DND-41 (cell line): ENCODE data around the gene RMND5A.

ENCODE experiments used
- EZH2 ChIP-seq: IDR thresholded peaks from 3 replicates; pipeline ENCODE4 v1.6.1; 2012; ENCODE audit warnings: borderline replicate concordance, low read depth, mild to moderate bottlenecking, moderate library complexity, low read length, inconsistent platforms; ENCODE audit not compliant: severe bottlenecking
- TF ChIP-seq, protein P1 (sequence below): IDR thresholded peaks from 2 replicates; pipeline ENCODE4 v1.5.1; 2012; ENCODE audit warnings: borderline replicate concordance, low read length, moderate library complexity, mild to moderate bottlenecking; ENCODE audit not compliant: poor library complexity, severe bottlenecking; ENCODE audit errors: extremely low read depth

DNA sequence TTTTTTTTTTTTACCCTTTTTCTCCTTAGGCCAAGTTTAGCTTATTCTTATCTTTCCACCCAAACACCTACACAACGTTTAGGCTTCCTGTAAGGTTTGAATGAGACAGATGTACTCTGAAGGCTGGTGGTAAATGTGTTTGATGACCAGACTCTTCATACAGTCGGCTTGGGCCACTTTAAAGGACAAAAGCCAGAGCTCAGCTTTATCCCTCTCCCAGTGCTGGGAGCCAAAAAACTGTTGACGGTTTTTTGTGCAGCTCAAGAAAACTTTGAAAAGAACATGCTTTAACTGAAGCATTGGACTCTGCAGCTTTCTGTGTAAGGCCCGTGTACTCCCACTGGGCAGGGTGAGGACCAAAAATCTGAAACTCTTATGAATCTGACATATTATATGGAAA, 55.2 kb downstream of the RMND5A start:
- no peak for TF ChIP-seq EZH2
- TF ChIP-seq, protein P1, sequence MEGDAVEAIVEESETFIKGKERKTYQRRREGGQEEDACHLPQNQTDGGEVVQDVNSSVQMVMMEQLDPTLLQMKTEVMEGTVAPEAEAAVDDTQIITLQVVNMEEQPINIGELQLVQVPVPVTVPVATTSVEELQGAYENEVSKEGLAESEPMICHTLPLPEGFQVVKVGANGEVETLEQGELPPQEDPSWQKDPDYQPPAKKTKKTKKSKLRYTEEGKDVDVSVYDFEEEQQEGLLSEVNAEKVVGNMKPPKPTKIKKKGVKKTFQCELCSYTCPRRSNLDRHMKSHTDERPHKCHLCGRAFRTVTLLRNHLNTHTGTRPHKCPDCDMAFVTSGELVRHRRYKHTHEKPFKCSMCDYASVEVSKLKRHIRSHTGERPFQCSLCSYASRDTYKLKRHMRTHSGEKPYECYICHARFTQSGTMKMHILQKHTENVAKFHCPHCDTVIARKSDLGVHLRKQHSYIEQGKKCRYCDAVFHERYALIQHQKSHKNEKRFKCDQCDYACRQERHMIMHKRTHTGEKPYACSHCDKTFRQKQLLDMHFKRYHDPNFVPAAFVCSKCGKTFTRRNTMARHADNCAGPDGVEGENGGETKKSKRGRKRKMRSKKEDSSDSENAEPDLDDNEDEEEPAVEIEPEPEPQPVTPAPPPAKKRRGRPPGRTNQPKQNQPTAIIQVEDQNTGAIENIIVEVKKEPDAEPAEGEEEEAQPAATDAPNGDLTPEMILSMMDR = no peak
